Endodermal cell (in vitro differentiated cells): Measurements from ENCODE around the gene SHTN1. TPM values are rescaled to one million over a fixed set of nuclear protein-coding genes. Genes with fewer than 3 reads are reported as not detected.

Experiments
- DNase-seq: peaks from one replicate; pipeline ENCODE4 v3.0.0-alpha.2; 2017
- H3K27ac ChIP-seq: 2 replicates; pipeline ENCODE4 v1.5.1; 2013; ENCODE audit warnings: mild to moderate bottlenecking, low read depth, low read length, moderate library complexity
- H3K27me3 ChIP-seq: 2 replicates; pipeline ENCODE4 v1.6.1; 2013; ENCODE audit warnings: mild to moderate bottlenecking, low read length, moderate library complexity; ENCODE audit not compliant: insufficient read depth, control insufficient read depth, poor library complexity, severe bottlenecking
- H3K36me3 ChIP-seq: 2 replicates; pipeline ENCODE4 v1.7.0; 2013; ENCODE audit warnings: mild to moderate bottlenecking, low read length, moderate library complexity; ENCODE audit not compliant: control insufficient read depth, insufficient read depth
- H3K4me1 ChIP-seq: one replicate; pipeline ENCODE4 v1.7.0; 2013; ENCODE audit warnings: low read length; ENCODE audit not compliant: control insufficient read depth, insufficient read depth
- H3K4me3 ChIP-seq: 2 replicates; pipeline ENCODE4 v1.5.1; 2013; ENCODE audit warnings: mild to moderate bottlenecking, low read length, moderate library complexity
- H3K9ac ChIP-seq: 2 replicates; pipeline ENCODE4 v1.6.1; 2013; ENCODE audit warnings: mild to moderate bottlenecking, low read length, moderate library complexity; ENCODE audit not compliant: poor library complexity, severe bottlenecking; ENCODE audit errors: extremely low read depth
- H3K9me3 ChIP-seq: 2 replicates; pipeline ENCODE4 v1.6.1; 2013; ENCODE audit warnings: mild to moderate bottlenecking, low read length, moderate library complexity; ENCODE audit not compliant: control insufficient read depth
- H3K27ac Mint-ChIP-seq: 2 replicates; pipeline ENCODE4 v1.8.0; 2020; ENCODE audit warnings: mixed read lengths
- H3K27me3 Mint-ChIP-seq: 2 replicates; pipeline ENCODE4 v1.8.0; 2021; ENCODE audit warnings: mild to moderate bottlenecking, mixed read lengths; ENCODE audit not compliant: insufficient read depth
- H3K36me3 Mint-ChIP-seq: 2 replicates; pipeline ENCODE4 v1.8.0; 2020; ENCODE audit warnings: low read depth, mixed read lengths
- H3K4me1 Mint-ChIP-seq: 2 replicates; pipeline ENCODE4 v1.8.0; 2020; ENCODE audit warnings: mixed read lengths
- H3K4me3 Mint-ChIP-seq: 2 replicates; pipeline ENCODE4 v1.8.0; 2020; ENCODE audit warnings: mild to moderate bottlenecking, moderate library complexity, mixed read lengths
- H3K9me3 Mint-ChIP-seq: 2 replicates; pipeline ENCODE4 v1.8.0; 2020; ENCODE audit warnings: mild to moderate bottlenecking, mixed read lengths
- CTCF ChIP-seq: fragments of 200-600 bp; sonication (generic); conservative IDR thresholded peaks from 2 replicates; pipeline ENCODE4 v1.5.0; 2021; ENCODE audit warnings: antibody characterized with exemption, mild to moderate bottlenecking
- WGBS, 2 experiments: methylation state at CpG; one replicate each; pipeline versions ENCODE4 v1.1.5 to v1.1.7; 2013; ENCODE audit warnings: missing lambda C conversion rate in 2 of 2, mixed read lengths in 1 of 2; ENCODE audit not compliant: insufficient coverage in 1 of 2, insufficient read length in 1 of 2; 5-methylcytosine and 5-hydroxymethylcytosine counted together
- long read RNA-seq, 4 experiments: library from polyadenylated mRNA in 2 of 4; library from RNA in 1 of 4; library from capped mRNA in 1 of 4; stranded (forward) in 3 of 4; unstranded in 1 of 4; transcript quantifications; one replicate each; pipeline ENCODE4 v2.0.0, GENCODE V29; 2020 to 2021; ENCODE audit warnings: inconsistent platforms in 1 of 4
- polyA plus RNA-seq, 2 experiments: library from polyadenylated mRNA; stranded (reverse); fragments of 50-300 nt; gene quantifications; one replicate each; pipeline ENCODE4 v1.2.3, GENCODE V29; 2013
- total RNA-seq, 2 donors: library from RNA; stranded (reverse); fragmentation: NEBNext Ultra II Directional in 1 of 2; extraction: Animal tissue kit (Norgen Biotek cat#: 25700) in 1 of 2; gene quantifications; 2 replicates in 1 of 2; 3 replicates in 1 of 2; pipeline ENCODE4 v1.2.1, GENCODE V29; 2021

SHTN1 gene
- 10 to 100 TPM; 39.4 to 59.5 TPM for total RNA-seq
- polyA plus RNA-seq (2013, experiment 1 of 2): 10.7 TPM
- polyA plus RNA-seq (2013, experiment 2 of 2): 12.8 TPM
- long read RNA-seq, experiment 1, full-length matches to known transcripts: 7 of 29 reads
- long read RNA-seq, experiment 1, partial matches to known transcripts: 9 of 29 reads
- long read RNA-seq, experiment 1, other reads (novel, unspliced or antisense): 13 of 29 reads
- long read RNA-seq, experiment 2, full-length matches to known transcripts: 105 of 142 reads
- long read RNA-seq, experiment 2, partial matches to known transcripts: 9 of 142 reads
- long read RNA-seq, experiment 2, other reads (novel, unspliced or antisense): 28 of 142 reads
- long read RNA-seq, experiment 3, full-length matches to known transcripts: 159 of 180 reads
- long read RNA-seq, experiment 3, partial matches to known transcripts: 11 of 180 reads
- long read RNA-seq, experiment 3, other reads (novel, unspliced or antisense): 10 of 180 reads
- long read RNA-seq, experiment 4, full-length matches to known transcripts: 7 of 24 reads
- long read RNA-seq, experiment 4, partial matches to known transcripts: 8 of 24 reads
- long read RNA-seq, experiment 4, other reads (novel, unspliced or antisense): 9 of 24 reads

- Mint-ChIP-seq H3K4me1 (peaks cover 6% of the 10 kb centered on the region), H3K27ac (peak within 1 kb of the TSS; percentile 89), H3K36me3 (peaks cover 1% of the 10 kb centered on the region), H3K9me3 (no peaks in the 10 kb centered on the region), H3K4me3 (peak within 1 kb of the TSS; percentile 79), H3K27me3 (peaks cover 13% of the 10 kb centered on the region)
- Histone ChIP-seq H3K27me3 (no peaks in the 10 kb centered on the region), H3K27ac (no peak within 1 kb of the TSS), H3K4me3 (peak within 1 kb of the TSS; percentile 73), H3K9me3 (no peaks in the 10 kb centered on the region), H3K9ac (peak within 1 kb of the TSS; percentile 64), H3K36me3 (no peaks in the 10 kb centered on the region), H3K4me1 (no peaks in the 10 kb centered on the region)
- peak; percentile 89 for DNase-seq
- 0% methylated on average over 5 to 46 of the region's 46 CpGs for WGBS, 2 experiments
- no peak for TF ChIP-seq CTCF
Observed at GRCh38 chr10:117005026-117005526, at the start of gene SHTN1. Gene SHTN1 (minus strand): TSS chr10:117005187. CDS start chr10:117005079, 108 bp downstream.

GRCh38 chr10:117053482-117053881, 48.5 kb upstream of the SHTN1 start:
- Histone ChIP-seq H3K27ac (no peak overlapping the region), H3K9me3 (peaks cover 4% of the 10 kb centered on the region), H3K36me3 (no peaks in the 10 kb centered on the region), H3K9ac (no peak overlapping the region), H3K4me3 (no peak overlapping the region), H3K4me1 (no peaks in the 10 kb centered on the region), H3K27me3 (no peaks in the 10 kb centered on the region)
- Mint-ChIP-seq H3K36me3 (no peaks in the 10 kb centered on the region), H3K4me1 (no peaks in the 10 kb centered on the region), H3K9me3 (peaks cover 12% of the 10 kb centered on the region), H3K4me3 (no peak overlapping the region), H3K27ac (no peak overlapping the region), H3K27me3 (no peaks in the 10 kb centered on the region)
- WGBS, 2 experiments: 100% methylated on average over 1 of the region's 1 CpG; no CpG with 5 or more reads in 1 of the 2 experiments
- no peak for DNase-seq
- TF ChIP-seq CTCF: no peak

- TF ChIP-seq CTCF: no peak
- H3K4me1 Mint-ChIP-seq: peaks cover 5% of the 10 kb centered on the region
- no peak for DNase-seq
- no peaks in the 10 kb centered on the region for H3K36me3 Mint-ChIP-seq
- Histone ChIP-seq H3K27ac (no peak overlapping the region), H3K4me3 (no peak overlapping the region), H3K4me1 (no peaks in the 10 kb centered on the region), H3K9me3 (no peaks in the 10 kb centered on the region), H3K36me3 (no peaks in the 10 kb centered on the region), H3K27me3 (no peaks in the 10 kb centered on the region), H3K9ac (no peak overlapping the region)
- no peaks in the 10 kb centered on the region for H3K27me3 Mint-ChIP-seq
- peaks cover 6% of the 10 kb centered on the region for H3K9me3 Mint-ChIP-seq
- no CpG with 5 or more reads among the region's 2 CpGs for WGBS, 2 experiments
- no peak overlapping the region for H3K27ac Mint-ChIP-seq
- H3K4me3 Mint-ChIP-seq: no peak overlapping the region
Observed at GRCh38 chr10:117047947-117048346, 43.0 kb upstream of the SHTN1 start.
